ENCODE measurements around the gene HID1. TPM values are rescaled to one million over a fixed set of nuclear protein-coding genes. Genes with fewer than 3 reads are reported as not detected.

Gene HID1
- polyA plus RNA-seq, 12 donors: 4.1 to 16.4 (median 7.0) TPM; not detected in 1

DNA sequence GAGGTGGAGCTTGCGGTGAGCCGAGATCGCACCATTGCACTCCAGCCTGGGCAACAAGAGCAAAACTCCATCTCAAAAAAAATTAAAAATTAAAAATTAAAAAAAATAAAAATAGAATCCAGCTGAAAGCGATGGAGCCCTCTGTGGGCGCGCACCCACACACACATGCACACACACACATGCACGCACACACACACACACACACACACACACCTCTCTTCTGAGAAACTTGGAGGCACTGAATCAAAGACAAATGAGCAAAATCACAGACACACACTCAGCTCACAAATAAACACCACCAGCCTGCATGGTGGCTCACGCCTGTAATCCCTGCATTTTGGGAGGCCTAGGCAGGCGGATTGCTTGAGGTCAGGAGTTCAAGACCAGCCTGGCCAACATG, 69.5 kb downstream of the HID1 start:
- no peak for DNase-seq

DNA sequence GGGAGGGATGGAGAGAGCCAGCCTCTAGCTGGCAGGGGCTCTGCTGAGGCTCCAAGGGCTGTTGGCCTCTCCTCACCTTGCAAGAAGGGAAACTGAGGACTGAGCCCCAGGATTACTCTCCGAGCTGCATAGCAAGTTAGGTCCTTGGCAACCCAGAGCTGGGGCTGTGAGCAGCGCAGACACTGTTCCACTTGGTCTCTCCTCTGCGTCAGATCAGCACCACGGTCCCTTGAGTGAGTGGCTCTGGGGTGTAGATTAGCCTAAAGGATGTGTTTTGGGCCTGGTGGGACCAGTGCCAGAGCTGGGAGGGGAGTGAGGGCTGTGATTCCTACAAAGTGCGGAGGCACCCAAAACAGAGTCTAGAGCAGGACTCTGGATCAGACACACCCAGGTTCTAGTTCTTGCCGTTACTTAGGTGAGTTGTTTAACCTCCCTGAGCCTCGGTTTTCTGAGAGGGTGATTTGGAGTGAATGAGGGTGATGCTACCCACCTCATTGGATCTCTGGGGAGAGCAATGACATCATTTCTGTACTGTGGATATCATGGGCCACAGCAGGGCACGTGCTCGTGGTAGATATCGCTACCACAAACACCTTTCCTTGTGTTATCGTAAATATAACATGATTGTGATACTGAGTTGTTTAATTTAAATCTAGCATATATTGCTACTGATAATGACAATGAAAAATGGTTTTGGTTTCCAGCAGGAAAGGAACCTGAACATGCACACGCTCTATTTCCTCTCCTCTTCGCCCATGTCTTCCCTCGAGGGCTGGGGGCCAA, 71.0 kb downstream of the HID1 start:
- no peak for DNase-seq

Other genes starting within 250 kb of the HID1 start
- gene RAB37, start 235.5 kb downstream of the HID1 start, polyA plus RNA-seq (ENCODE audit: insufficient read length in 12 of 12): 1 to 10 TPM in 8 of 12 donors, under 1 TPM in 3, not detected in 1; 0.63 to 5.0 (median 1.3) TPM
- 10 to 100 TPM in 2 of 12 donors, 1 to 10 TPM in 9, not detected in 1; 5.0 to 63.4 (median 6.7) TPM for gene NHERF1, start 224.1 kb downstream of the HID1 start, polyA plus RNA-seq (ENCODE audit: insufficient read length in 12 of 12)
- 10 to 100 TPM in 11 of 12 donors, not detected in 1; 26.8 to 42.5 (median 33.6) TPM for gene NAT9, start 196.4 kb downstream of the HID1 start, polyA plus RNA-seq (ENCODE audit: insufficient read length in 12 of 12)
- 1 to 10 TPM in 1 of 12 donors, under 1 TPM in 9, not detected in 2; 0.48 to 1.1 (median 0.87) TPM for gene GRIN2C, start 112.9 kb downstream of the HID1 start, polyA plus RNA-seq (ENCODE audit: insufficient read length in 12 of 12)
- 1 to 10 TPM in 10 of 12 donors, not detected in 2; 1.8 to 6.1 (median 2.6) TPM for gene FDXR, start 99.8 kb downstream of the HID1 start, polyA plus RNA-seq (ENCODE audit: insufficient read length in 12 of 12)
- 1 to 10 TPM in 2 of 12 donors, under 1 TPM in 3, not detected in 7; 0.07 to 2.7 (median 0.37) TPM for gene FADS6, start 79.1 kb downstream of the HID1 start, polyA plus RNA-seq (ENCODE audit: insufficient read length in 12 of 12)
- gene USH1G, start 49.5 kb downstream of the HID1 start, polyA plus RNA-seq (ENCODE audit: insufficient read length in 12 of 12): 1 to 10 TPM in 1 of 12 donors, under 1 TPM in 3, not detected in 8; 0.04 to 2.3 (median 0.54) TPM
- gene OTOP2, start 48.5 kb downstream of the HID1 start, polyA plus RNA-seq (ENCODE audit: insufficient read length in 12 of 12): under 1 TPM in 1 of 12 donors, not detected in 11; 0.15 TPM
- not detected for gene OTOP3, start 36.9 kb downstream of the HID1 start, polyA plus RNA-seq (ENCODE audit: insufficient read length in 12 of 12)
- 10 to 100 TPM in 2 of 12 donors, 1 to 10 TPM in 9, not detected in 1; 4.5 to 12.6 (median 7.0) TPM for gene CDR2L, start 14.9 kb upstream of the HID1 start, polyA plus RNA-seq (ENCODE audit: insufficient read length in 12 of 12)
- 10 to 100 TPM in 11 of 12 donors, not detected in 1; 13.8 to 23.6 (median 22.2) TPM for gene MRPL58, start 39.9 kb upstream of the HID1 start, polyA plus RNA-seq (ENCODE audit: insufficient read length in 12 of 12)
- gene ATP5PD, start 74.2 kb upstream of the HID1 start, polyA plus RNA-seq (ENCODE audit: insufficient read length in 12 of 12): 100 to 1,000 TPM in 11 of 12 donors, not detected in 1; 181 to 277 (median 254) TPM
- 10 to 100 TPM in 11 of 12 donors, not detected in 1; 10.5 to 23.8 (median 22.4) TPM for gene KCTD2, start 74.5 kb upstream of the HID1 start, polyA plus RNA-seq (ENCODE audit: insufficient read length in 12 of 12)
- 10 to 100 TPM in 2 of 12 donors, 1 to 10 TPM in 8, not detected in 2; 5.3 to 17.4 (median 8.1) TPM for gene SLC16A5, start 115.2 kb upstream of the HID1 start, polyA plus RNA-seq (ENCODE audit: insufficient read length in 12 of 12)
- 1 to 10 TPM in 11 of 12 donors, not detected in 1; 5.0 to 8.4 (median 6.7) TPM for gene ARMC7, start 137.2 kb upstream of the HID1 start, polyA plus RNA-seq (ENCODE audit: insufficient read length in 12 of 12)
- gene NT5C, start 159.0 kb upstream of the HID1 start, polyA plus RNA-seq (ENCODE audit: insufficient read length in 12 of 12): 10 to 100 TPM in 11 of 12 donors, not detected in 1; 27.9 to 72.5 (median 37.0) TPM
- gene JPT1, start 181.8 kb upstream of the HID1 start, polyA plus RNA-seq (ENCODE audit: insufficient read length in 12 of 12): 100 to 1,000 TPM in 11 of 12 donors, not detected in 1; 156 to 369 (median 296) TPM
- gene SUMO2, start 210.2 kb upstream of the HID1 start, polyA plus RNA-seq (ENCODE audit: insufficient read length in 12 of 12): 100 to 1,000 TPM in 11 of 12 donors, not detected in 1; 315 to 505 (median 392) TPM
- 10 to 100 TPM in 11 of 12 donors, not detected in 1; 26.4 to 66.3 (median 43.9) TPM for gene NUP85, start 232.9 kb upstream of the HID1 start, polyA plus RNA-seq (ENCODE audit: insufficient read length in 12 of 12)

Measured in muscle of arm (tissue), 12 donors.